Right atrium auricular region (tissue), 2 donors: ENCODE results near the gene HSD17B12. TPM values are rescaled to one million over a fixed set of nuclear protein-coding genes. Genes with fewer than 3 reads are reported as not detected.

Experiments
- DNase-seq: peaks from one replicate; pipeline ENCODE4 v3.0.0-alpha.2; 2019; ENCODE audit warnings: low spot score
- H3K27ac ChIP-seq, 2 donors: fragments of 200-600 bp; sonication (generic); 1 replicate in 1 of 2; 2 replicates in 1 of 2; pipeline ENCODE4 v1.5.1; 2016 to 2019
- H3K27me3 ChIP-seq, 2 donors: fragments of 200-600 bp; sonication (generic); one replicate each; pipeline versions ENCODE4 v1.5.1 to v1.6.0; 2017 to 2019
- H3K36me3 ChIP-seq: fragments of 200-600 bp; sonication (generic); one replicate; pipeline ENCODE4 v1.5.1; 2016
- H3K4me1 ChIP-seq, 2 donors: fragments of 200-600 bp; sonication (generic); one replicate each; pipeline versions ENCODE4 v1.5.1 to v1.6.0; 2017 to 2019
- H3K4me3 ChIP-seq, 2 donors: fragments of 200-600 bp; sonication (generic); 1 replicate in 1 of 2; 2 replicates in 1 of 2; pipeline ENCODE4 v1.5.1; 2017 to 2019; ENCODE audit warnings: mild to moderate bottlenecking in 1 of 2, moderate library complexity in 1 of 2
- H3K9me3 ChIP-seq, 2 donors: fragments of 200-600 bp; sonication (generic); one replicate each; pipeline ENCODE4 v1.5.1; 2019
- total RNA-seq, 2 donors: library from RNA; depleted of rRNA; stranded (reverse); fragments of >200 nt; gene quantifications; one replicate each; pipeline ENCODE4 v1.1.0, GENCODE V29; 2016
- TF ChIP-seq, protein P1 (sequence below), 2 donors: fragments of 200-600 bp; sonication (generic); IDR thresholded peaks; one replicate each; pipeline ENCODE4 v1.5.1; 2019; ENCODE audit warnings: antibody characterized with exemption in 2 of 2

The HSD17B12 gene
- total RNA-seq, 2 donors from 2014 or later, result 61.4 to 108 TPM

DNA sequence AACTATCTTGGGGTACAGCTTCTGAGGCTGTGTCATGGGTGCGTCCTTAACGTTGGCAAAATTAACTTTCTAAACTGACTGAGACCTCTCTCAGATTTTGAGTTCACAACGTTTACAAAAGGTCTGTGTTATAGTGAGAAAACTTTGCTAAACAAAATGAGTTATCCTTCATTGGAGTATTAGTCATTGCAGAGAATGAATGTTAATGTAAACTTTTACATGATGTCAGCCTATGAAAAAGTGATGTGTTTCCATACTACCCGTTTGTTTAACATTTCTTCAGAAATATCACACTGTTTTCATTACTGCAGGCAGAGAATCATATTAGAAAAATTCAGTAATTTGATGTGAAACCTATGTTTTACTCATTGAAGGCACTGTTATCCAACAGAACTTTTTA is 32.1 kb downstream of the HSD17B12 start:
- Histone ChIP-seq H3K27ac (no peak overlapping the region), H3K4me3 (no peak overlapping the region), H3K9me3 (no peaks in the 10 kb centered on the region), H3K36me3 (no peaks in the 10 kb centered on the region), H3K27me3 (no peaks in the 10 kb centered on the region), H3K4me1 (peaks cover 0 to 12% of the 10 kb centered on the region in 2 donors)
- TF ChIP-seq, protein P1, sequence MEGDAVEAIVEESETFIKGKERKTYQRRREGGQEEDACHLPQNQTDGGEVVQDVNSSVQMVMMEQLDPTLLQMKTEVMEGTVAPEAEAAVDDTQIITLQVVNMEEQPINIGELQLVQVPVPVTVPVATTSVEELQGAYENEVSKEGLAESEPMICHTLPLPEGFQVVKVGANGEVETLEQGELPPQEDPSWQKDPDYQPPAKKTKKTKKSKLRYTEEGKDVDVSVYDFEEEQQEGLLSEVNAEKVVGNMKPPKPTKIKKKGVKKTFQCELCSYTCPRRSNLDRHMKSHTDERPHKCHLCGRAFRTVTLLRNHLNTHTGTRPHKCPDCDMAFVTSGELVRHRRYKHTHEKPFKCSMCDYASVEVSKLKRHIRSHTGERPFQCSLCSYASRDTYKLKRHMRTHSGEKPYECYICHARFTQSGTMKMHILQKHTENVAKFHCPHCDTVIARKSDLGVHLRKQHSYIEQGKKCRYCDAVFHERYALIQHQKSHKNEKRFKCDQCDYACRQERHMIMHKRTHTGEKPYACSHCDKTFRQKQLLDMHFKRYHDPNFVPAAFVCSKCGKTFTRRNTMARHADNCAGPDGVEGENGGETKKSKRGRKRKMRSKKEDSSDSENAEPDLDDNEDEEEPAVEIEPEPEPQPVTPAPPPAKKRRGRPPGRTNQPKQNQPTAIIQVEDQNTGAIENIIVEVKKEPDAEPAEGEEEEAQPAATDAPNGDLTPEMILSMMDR (IDR thresholded peaks at IDR 0.05), result no peak
- no peak for DNase-seq

DNA sequence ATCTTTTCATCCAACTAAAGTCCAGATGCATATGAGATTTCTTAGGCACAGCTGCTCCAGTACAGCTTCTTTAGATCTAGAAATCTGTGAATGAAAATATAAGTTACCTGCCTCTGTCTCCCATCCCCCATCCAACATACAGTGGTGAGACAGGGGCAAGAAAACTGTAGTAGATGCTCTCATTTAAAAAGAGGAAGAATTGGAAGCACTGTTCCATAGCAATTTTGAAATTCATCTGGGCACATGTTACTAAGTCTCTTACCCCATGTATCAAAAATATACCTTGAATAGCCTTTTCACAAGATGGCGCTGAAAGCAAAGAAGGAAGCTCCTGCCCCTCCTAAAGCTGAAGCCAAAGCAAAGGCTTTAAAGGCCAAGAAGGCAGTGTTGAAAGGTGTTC is 37.8 kb downstream of the HSD17B12 start:
- H3K36me3 ChIP-seq, result peaks cover 6% of the 10 kb centered on the region
- H3K4me1 ChIP-seq, result peaks cover 0 to 12% of the 10 kb centered on the region in 2 donors
- no peak for DNase-seq
- H3K9me3 ChIP-seq, result peaks cover 0 to 9% of the 10 kb centered on the region in 2 donors
- no peaks in the 10 kb centered on the region for H3K27me3 ChIP-seq
- TF ChIP-seq, protein P1 (IDR thresholded peaks at IDR 0.05), result no peak
- no peak overlapping the region for H3K27ac ChIP-seq
- no peak overlapping the region for H3K4me3 ChIP-seq

DNA sequence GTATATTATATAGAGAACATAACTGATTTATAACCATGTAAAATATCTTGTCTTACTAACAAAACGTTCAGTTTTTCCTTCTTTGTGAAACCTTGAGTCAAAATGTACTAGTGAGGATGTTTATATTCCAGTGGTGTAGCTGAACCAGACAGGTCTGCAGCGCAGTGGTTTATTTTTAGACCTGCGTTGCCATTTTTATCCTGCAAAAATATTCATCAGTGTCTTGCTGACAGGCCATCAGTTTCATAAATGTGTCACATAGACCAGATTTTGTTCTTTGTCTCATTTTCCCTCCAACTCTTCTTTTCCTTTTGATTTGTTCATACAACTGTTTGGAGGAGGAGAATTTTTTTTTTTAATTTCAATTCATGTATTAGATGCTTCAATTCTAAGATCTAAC is 43.1 kb downstream of the HSD17B12 start:
- Histone ChIP-seq H3K4me3 (no peak overlapping the region), H3K36me3 (peaks cover 3% of the 10 kb centered on the region), H3K27ac (no peak overlapping the region), H3K27me3 (no peaks in the 10 kb centered on the region), H3K4me1 (no peaks in the 10 kb centered on the region), H3K9me3 (peaks cover 0 to under 1% of the 10 kb centered on the region in 2 donors)
- DNase-seq, result no peak
- TF ChIP-seq, protein P1 (IDR thresholded peaks at IDR 0.05), result no peak

DNA sequence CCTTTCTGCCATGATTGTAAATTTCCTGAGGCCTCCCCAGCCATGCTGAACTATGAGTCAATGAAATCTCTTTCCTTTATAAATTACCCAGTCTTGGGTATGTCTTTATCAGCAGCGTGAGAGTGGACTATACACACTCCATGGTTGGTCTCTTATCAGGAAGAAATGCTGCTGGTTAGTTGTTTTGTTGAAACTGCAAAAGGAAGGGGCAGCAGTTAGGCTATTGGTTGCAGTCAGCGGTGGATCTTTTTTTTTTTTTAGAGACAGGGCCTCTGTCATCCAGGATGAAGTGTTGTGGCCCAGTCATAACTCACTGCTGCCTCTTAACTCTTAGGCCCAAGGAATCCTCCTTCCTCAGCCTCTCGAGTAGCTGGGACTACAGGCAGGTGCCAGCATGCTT is 51.7 kb downstream of the HSD17B12 start:
- no peak overlapping the region for H3K4me3 ChIP-seq

DNA sequence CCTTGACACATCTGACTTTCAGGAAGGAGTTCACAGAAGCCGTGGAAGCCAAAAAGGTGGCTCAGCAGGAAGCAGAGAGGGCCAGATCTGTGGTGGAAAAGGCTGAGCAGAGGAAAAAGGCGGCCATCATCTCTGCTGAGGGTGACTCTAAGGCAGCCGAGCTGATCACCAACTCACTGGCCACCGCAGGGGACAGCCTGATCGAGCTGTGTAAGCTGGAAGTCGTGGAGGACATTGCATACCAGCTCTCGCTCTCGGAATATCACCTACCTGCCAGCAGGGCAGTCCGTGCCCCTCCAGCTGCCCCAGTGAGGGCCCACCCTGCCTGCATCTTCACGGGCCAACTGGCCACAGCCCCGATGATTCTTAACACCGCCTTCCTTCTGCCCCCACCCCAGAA is 53.7 kb downstream of the HSD17B12 start:
- Histone ChIP-seq H3K27ac (no peak overlapping the region), H3K4me3 (no peak overlapping the region), H3K27me3 (no peaks in the 10 kb centered on the region), H3K4me1 (peaks cover 0 to 38% of the 10 kb centered on the region in 2 donors), H3K9me3 (no peaks in the 10 kb centered on the region), H3K36me3 (peaks cover 8% of the 10 kb centered on the region)
- no peak for DNase-seq
- TF ChIP-seq, protein P1 (IDR thresholded peaks at IDR 0.05), result no peak

More for the DNA sequence above, 51.7 kb downstream of the HSD17B12 start:
- no peak overlapping the region for H3K27ac ChIP-seq
- TF ChIP-seq, protein P1 (IDR thresholded peaks at IDR 0.05), result no peak
- no peaks in the 10 kb centered on the region for H3K27me3 ChIP-seq
- H3K36me3 ChIP-seq, result peaks cover 8% of the 10 kb centered on the region
- no peak for DNase-seq
- H3K9me3 ChIP-seq, result no peaks in the 10 kb centered on the region
- H3K4me1 ChIP-seq, result peaks cover 0 to 18% of the 10 kb centered on the region in 2 donors

DNA sequence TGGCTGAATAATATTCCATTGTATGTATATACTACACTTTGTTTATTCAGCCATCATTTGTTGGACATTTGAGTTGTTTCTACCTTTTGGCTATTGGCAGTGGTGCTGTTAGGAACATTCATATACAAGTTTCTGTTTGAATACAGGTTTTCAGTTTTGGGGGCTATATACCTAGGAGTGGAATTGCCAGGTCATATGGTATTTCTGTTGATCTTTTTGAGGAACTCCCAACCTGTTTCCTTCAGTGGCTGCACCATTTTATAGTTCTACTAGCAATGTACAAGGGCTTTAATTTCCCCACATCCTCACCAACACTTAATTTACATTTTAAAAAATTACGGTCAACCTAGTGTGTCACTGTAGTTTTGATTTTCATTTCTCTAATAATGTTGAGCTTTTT is 54.6 kb downstream of the HSD17B12 start:
- Histone ChIP-seq H3K4me1 (peaks cover 0 to 44% of the 10 kb centered on the region in 2 donors), H3K36me3 (peaks cover 8% of the 10 kb centered on the region), H3K4me3 (no peak overlapping the region), H3K9me3 (no peaks in the 10 kb centered on the region), H3K27me3 (no peaks in the 10 kb centered on the region), H3K27ac (no peak overlapping the region)
- no peak for DNase-seq
- TF ChIP-seq, protein P1 (IDR thresholded peaks at IDR 0.05), result no peak
